NCI-H526 treated with DMSO at 0.1 percent for 48 hours (cell line): Measurements from ENCODE around the gene SSTR3.
"Not testable (repeated sequence)": the region's sequence is repeated elsewhere in the genome, so short reads cannot be mapped to it uniquely, and the experiment has no call there.

Experiments used
- DNase-seq: peaks from one replicate; lab custom pipeline; 2025; lab: John Stamatoyannopoulos, UW

The SSTR3 gene

DNA sequence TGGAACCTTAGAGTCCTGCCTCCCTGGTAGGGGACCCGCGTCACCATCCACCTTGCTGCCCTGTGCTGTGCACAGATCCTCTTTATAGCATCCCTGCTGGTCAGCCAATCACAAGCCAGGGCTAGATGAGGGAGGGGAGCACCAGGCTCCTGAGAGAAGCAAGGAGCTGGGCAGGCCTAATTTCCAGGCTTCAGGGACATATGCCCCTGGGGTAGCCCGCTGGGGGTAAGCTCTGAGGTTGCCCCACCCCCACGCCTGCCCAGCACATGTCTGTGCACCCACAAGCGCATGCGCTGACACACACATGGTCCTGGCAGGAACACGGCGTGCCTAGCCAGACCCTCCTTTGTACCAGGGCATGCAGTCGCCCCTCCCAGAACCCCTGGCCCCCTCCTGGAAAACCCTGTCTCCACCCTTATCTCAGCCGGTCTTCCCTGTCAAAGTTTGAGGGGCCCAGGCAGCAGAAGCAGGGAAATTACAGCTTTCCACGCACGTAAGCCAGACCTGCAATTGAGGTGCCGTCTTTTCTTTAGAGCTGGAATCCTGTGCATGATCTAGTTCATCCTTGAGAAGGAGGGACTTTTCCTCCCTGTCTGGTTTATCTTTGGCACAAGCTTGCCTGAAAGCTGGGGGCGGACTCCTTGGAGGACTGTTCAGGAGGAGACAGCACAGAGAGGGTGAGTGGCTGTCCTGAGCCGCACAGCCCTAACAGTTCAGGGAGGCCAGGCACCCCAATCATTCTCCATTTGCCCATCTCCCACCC, 2.1 kb downstream of the SSTR3 start:
- no peak for DNase-seq

DNA sequence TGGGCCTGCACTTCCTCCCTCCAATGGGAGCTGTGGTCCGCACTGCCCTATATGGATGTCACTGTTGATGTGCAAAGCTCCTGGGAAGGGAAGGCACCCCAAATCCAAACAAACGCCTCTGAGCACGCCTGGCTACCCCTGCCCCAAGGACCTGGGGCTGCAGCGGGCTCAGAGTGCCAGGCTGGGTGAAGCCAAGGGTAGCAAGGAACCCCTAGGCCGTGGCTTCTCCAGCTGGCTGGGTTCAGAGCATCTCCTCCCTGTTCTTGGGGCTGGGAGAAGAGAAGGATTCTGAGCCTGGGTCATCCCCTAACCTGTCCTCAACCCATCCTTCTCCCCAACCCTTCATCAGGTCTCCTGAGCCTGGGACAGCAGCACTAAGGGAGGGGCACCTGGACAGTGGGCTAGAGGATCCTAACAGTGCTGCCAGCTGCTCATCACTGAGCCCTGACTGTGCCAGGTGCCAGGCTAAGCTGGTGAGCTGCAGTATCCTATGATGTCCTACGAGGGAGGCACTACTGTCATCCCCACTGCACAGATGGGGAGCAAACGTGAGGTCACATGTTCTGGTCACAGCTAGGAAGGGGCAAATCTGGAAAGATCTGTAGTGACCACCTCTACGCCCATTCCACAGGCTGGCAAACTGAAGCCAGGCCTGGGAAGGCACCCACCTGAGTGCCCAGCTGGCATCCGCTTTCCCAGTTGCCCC, 3.0 kb downstream of the SSTR3 start:
- DNase-seq, result no peak

DNA sequence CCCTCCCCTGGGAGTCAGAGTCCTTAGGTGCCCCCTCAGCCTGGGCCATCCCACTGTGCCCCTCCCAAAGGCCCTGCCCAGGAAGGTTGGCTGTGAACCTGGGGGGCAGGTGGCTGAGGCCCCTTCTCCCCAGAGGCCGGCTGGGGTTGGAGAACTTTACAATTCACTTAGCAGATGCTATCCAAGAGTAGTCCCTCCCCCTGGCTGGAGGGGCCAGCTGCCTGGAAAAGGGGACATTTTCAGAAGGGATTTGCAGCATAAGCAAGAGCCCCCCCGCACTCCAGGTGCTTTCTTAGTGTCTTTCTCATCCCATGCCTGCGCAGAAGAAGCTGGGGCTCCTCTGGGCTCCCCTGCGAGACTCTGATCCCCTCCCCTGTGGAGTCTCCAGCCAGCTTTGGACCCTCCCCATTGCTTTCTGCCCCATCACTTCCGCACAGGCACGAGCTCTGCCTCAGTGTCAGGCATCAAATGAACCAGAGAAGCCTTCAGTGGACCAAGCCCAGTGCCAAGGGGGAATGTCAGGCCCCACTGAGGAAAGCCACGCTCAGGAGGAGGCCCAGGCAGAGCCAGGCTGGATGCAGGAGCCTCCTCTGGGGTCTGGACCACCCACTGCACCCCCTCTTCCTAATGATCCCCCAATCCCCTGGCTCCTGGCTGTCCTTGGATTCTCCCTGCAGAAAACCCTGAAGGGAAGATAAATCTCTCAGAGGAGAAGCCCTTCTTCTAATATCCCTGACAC, 3.7 kb downstream of the SSTR3 start:
- DNase-seq, result no peak

- no peak for DNase-seq
Measured at GRCh38 chr22:37207981-37208380, 4.3 kb downstream of the SSTR3 start.

GRCh38 chr22:37206841-37207821, 5.1 kb downstream of the SSTR3 start:
- no peak for DNase-seq

DNA sequence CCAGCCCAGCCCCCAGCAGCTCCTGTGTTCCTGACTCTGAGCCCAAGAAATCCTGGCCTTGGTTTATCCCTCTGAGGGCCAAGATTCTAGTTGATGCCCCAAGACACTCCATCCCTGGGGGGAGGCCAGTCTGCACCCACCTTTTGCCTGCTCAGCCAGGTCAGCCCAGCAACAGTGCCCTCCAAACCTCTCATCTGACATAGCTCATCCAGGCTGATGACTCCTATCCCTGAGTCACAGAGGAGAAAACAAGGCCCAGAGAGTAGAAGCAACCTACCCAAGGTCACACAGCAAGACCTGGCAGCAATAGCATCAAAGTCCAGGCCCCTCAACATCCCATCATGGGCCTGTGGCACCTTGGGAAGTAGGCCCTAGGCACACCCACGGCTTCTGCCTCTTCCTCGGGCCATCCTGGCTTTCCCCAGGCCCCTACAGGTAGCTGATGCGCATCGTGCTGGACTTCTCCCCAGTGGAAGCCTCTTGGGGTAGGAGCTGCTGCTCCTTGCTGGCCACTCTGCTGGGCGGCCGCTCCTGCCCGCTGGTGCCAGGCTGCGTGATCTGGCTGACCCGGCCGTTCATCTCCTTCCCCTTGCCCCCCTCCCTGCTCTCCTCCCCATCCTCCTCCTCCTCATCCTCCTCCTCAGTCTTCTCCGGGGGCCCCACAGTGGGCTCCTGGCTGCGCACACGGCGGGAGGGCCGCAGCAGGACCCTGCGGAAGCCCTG, 6.0 kb downstream of the SSTR3 start:
- DNase-seq, result no peak

DNA sequence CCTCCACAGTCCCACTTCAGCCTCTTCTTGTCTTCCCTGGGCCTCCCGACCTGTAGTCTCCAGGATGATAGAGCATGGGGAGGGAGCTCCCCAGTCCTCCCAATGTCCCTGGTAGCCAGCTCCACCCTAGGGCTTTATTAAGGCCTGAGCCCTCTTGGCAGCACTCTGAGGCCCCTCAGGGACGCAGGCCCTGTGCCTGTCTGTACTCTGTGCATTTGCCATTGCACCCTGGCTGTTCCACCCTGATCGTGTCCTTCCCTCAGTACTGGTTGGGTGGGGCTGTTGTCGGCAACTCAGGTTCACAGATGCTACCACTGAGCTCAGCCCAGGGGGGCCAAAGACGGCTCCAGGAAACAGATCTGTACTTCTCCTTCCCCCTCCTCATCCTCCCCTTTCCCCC, 7.2 kb downstream of the SSTR3 start:
- DNase-seq, result no peak

GRCh38 chr22:37204045-37204655, 8.1 kb downstream of the SSTR3 start:
- no peak for DNase-seq

DNA sequence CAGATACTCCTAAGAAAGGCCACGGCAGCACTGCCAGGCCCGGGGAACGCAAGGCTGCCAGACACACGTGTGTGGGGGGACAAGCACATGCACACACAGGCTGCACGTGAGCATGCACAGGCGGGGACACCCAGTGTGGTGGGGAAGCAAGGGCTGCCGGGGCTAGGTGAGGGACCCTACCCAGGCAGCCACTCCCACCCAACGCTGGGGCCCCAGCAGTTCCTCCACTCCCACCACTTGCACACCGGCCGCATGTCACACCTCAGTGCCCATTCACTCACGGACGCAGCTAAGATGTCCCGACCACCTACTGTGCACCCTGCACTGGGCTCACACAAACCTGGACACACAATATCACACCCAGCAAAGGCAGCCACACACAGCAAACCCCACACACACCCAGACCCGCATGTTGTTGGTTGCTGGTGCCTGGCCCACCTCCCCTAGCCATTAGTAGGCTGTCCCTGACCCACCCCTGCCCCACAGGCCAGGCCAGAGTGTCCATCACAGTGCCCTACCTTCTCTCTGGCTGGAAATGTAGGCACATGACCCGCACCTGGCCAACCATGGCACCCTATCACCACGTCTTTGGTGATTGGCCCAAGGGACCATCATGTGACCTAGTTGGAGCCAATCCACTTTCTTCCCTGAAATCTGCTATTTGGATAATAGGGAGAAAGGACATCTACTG, 8.8 kb downstream of the SSTR3 start:
- no peak for DNase-seq

DNA sequence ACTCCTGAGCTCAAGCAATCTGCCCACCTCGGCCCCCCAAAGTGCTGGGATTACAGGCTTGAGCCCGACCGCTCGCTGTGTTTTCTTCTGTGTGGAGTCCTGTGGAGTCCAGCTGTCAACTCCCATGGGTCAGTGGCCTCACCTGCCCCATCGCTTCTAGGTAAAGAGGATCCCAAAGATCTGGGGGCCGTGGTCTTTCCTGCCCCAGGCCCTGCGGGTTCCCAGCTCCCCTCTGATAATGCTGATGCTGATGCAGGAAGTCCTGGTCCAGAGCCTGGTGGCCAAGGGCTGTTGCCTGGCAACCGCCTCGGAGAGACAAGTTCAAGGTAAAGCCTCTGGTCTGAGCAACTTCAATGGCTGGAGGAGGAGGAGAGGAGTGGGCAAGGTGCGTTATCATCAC, 9.6 kb downstream of the SSTR3 start:
- no peak for DNase-seq

DNA sequence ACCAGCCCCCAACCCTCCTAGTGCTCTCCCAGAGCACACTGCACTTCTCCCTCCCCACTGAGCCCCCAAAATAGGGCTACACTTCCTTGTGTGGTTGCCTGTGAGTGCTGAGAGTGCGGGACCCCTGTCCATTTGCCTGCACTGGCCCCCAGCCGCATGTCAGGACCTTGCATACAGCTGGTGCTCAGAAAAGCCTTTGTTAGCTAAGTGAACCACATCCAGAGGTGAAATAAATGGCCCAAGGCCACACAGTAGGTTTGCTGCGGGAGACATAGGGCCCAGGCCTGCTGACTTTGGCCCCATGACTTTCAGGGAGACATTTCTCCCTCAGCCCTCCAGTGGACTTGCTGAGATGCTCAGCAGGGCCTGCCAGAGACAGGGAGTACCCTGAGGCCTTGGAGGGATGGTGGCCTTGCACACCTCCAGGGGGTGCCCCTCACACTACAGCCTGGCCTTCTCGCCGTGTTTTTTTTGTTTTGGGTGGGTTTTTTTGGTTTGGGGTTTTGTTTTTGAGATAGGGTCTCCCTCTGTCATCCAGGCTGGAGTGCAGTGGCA, 10.2 kb downstream of the SSTR3 start:
- no peak for DNase-seq

DNA sequence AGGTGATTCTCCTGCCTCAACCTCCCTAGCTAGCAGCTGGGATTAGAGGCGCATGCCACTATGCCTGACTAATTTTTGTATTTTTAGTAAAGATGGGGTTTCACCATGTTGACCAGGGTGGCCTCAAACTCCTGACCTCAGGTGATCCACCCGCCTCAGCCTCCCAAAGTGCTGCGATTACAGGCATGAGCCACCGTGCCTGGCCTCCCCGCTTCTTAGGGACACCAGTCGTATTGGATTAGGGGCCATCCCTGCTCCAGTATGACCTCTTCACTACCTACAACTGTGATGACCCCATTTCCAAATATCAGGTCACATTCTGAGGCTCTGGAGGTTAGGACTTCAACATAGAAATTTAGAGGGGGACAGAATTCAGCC, 10.8 kb downstream of the SSTR3 start:
- DNase-seq, result not testable (repeated sequence)

DNA sequence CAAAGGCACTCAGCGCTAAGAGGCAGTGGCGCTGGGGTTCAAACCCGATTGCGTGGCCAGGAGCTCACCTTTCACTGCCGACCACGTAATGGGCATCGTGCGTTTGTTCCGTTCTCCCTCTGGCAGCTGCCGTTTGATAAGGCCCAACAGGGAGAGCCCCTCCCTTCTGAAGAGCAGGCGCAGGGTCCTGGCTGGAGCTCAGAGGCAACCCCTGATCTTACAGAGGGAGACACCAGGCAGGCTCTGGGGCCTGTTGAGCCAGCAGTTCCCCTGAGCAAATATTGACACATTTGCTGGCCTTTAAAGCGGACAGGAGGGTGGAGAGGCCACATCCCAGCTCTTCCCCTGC, 12.5 kb downstream of the SSTR3 start:
- DNase-seq, result peak; percentile 38

DNA sequence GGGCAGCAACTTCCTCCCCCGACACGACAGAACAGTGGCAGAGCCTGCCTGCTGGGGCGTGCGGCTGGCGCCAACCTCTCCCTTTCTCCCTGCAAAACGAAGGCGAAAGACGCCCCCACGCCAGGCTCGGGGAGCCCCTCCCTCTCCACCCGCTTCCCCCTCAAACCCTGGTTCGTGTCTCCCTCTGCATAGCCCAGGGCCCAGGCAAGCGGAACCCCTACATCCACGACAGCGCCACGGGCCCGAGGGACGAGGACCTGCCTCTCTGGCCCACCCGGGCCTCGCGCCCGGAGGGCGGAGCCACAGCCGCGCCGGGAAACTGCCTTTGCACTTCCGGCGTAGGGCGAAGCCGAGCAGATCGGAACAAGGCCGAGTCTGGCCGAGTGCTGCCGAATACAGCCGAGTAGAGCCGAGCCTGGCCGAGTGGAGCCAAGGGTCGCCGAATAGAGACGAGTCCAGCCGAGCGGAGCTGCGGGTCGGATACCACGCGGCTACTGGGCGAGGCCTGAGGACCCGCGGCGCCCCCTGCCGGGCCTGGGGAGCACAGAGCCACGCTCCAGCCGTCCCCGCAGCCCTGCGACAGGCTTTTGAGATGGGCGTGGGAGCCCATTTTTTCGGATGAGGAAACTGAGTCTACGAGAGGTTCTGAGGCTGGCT, 13.0 kb downstream of the SSTR3 start:
- peak; percentile 89 for DNase-seq

- DNase-seq, result peak; percentile 12
Measured at GRCh38 chr22:37198258-37199102, 13.8 kb downstream of the SSTR3 start.

GRCh38 chr22:37197451-37198257, 14.6 kb downstream of the SSTR3 start:
- no peak for DNase-seq
